Kidney (tissue), 14 donors: ENCODE measurements around the gene SATB1. TPM values are rescaled to one million over a fixed set of nuclear protein-coding genes. Genes with fewer than 3 reads are reported as not detected.

Experiments
- DNase-seq, 5 donors: peaks; one replicate each; pipeline ENCODE4 v3.0.0-alpha.2; 2013 to 2020
- FAIRE-seq: peaks from 2 replicates; lab custom pipeline; 2012; peaks lifted over from hg19 to GRCh38; lab: Jason Lieb, UNC
- H3K27ac ChIP-seq, 2 donors: one replicate each; pipeline ENCODE4 v1.7.0; 2013; ENCODE audit warnings: low read depth in 2 of 2, low read length in 2 of 2, inconsistent platforms in 1 of 2
- H3K27me3 ChIP-seq: one replicate; pipeline ENCODE4 v1.7.1; 2013; ENCODE audit warnings: low read length, inconsistent platforms; ENCODE audit not compliant: control insufficient read depth, insufficient read depth
- H3K36me3 ChIP-seq, 3 donors: one replicate each; pipeline versions ENCODE4 v1.7.0 to v1.7.1; 2013; ENCODE audit warnings: low read length in 3 of 3, control low read depth in 1 of 3, inconsistent platforms in 1 of 3; ENCODE audit not compliant: insufficient read depth in 3 of 3, control insufficient read depth in 2 of 3
- H3K4me1 ChIP-seq, 3 donors: one replicate each; pipeline versions ENCODE4 v1.7.0 to v1.7.1; 2013; ENCODE audit warnings: low read length in 3 of 3, inconsistent platforms in 1 of 3, low read depth in 1 of 3; ENCODE audit not compliant: control insufficient read depth in 2 of 3, insufficient read depth in 2 of 3
- H3K4me3 ChIP-seq, 3 donors: one replicate each; pipeline versions ENCODE4 v1.7.0 to v1.8.1; 2013; ENCODE audit warnings: low read length in 3 of 3, control low read depth in 1 of 3, inconsistent platforms in 1 of 3
- H3K9ac ChIP-seq, 3 donors: one replicate each; pipeline versions ENCODE4 v1.7.0 to v1.7.1; 2013; ENCODE audit warnings: low read length in 3 of 3, control low read depth in 1 of 3, inconsistent platforms in 1 of 3
- H3K9me3 ChIP-seq, 3 donors: one replicate each; pipeline versions ENCODE4 v1.7.0 to v1.7.1; 2013; ENCODE audit warnings: low read length in 3 of 3, control low read depth in 1 of 3, inconsistent platforms in 1 of 3; ENCODE audit not compliant: control insufficient read depth in 2 of 3, insufficient read depth in 1 of 3
- CTCF ChIP-seq: IDR thresholded peaks from 3 replicates; pipeline ENCODE4 v1.5.1; 2012; ENCODE audit warnings: mild to moderate bottlenecking, moderate library complexity, borderline replicate concordance; ENCODE audit not compliant: insufficient read depth; ENCODE audit errors: extremely low read depth
- intact Hi-C: fragments of 100-400 bp; cut with DNase I; formaldehyde crosslinking; loops from one replicate; pipeline ENCODE4 v1.11.1; 2022
- polyA plus RNA-seq: library from polyadenylated mRNA; stranded (reverse); fragments of 350-450 nt; fragmentation: Illumina TruSeq; extraction: RNeasy Lipid Tissue Mini Kit (QIAGEN cat#74804); gene quantifications from one replicate; pipeline ENCODE4 v1.2.3, GENCODE V29; 2014; ENCODE audit warnings: low read depth, low replicate concordance; ENCODE audit not compliant: insufficient read depth
- total RNA-seq: library from RNA; stranded (reverse); fragmentation: NEBNext Ultra II Directional; extraction: Animal tissue kit (Norgen Biotek cat#: 25700); gene quantifications from one replicate; pipeline ENCODE4 v1.2.1, GENCODE V29; 2021
- donor health status: control.
- donor health status: control.
- donor health status: control.
- donor health status: control.
- donor health status: control.
- donor health status: DM: yes; HTN: yes; CAD: no.
- donor health status: Normal renal cell carcinoma (clear cell type).

Gene SATB1
- total and polyA plus RNA-seq, 2 donors from 2014 or later, result 6.2 to 22.2 TPM

- no peaks in the 10 kb centered on the region for H3K4me1 ChIP-seq
- H3K4me3 ChIP-seq, result no peak overlapping the region
- DNase-seq, result no peak
- H3K27ac ChIP-seq, result no peak overlapping the region
- no peaks in the 10 kb centered on the region for H3K36me3 ChIP-seq
- TF ChIP-seq CTCF, result no peak
- H3K9ac ChIP-seq, result no peak overlapping the region
- intact Hi-C loops, result no loop called here
- FAIRE-seq, result no peak
- H3K27me3 ChIP-seq, result no peaks in the 10 kb centered on the region
- no peaks in the 10 kb centered on the region for H3K9me3 ChIP-seq
Observed at GRCh38 chr3:18372786-18373405, 52.2 kb downstream of the SATB1 start.

GRCh38 chr3:18370672-18371071 is 54.5 kb downstream of the SATB1 start:
- no peak for TF ChIP-seq CTCF
- no peak for FAIRE-seq

DNA sequence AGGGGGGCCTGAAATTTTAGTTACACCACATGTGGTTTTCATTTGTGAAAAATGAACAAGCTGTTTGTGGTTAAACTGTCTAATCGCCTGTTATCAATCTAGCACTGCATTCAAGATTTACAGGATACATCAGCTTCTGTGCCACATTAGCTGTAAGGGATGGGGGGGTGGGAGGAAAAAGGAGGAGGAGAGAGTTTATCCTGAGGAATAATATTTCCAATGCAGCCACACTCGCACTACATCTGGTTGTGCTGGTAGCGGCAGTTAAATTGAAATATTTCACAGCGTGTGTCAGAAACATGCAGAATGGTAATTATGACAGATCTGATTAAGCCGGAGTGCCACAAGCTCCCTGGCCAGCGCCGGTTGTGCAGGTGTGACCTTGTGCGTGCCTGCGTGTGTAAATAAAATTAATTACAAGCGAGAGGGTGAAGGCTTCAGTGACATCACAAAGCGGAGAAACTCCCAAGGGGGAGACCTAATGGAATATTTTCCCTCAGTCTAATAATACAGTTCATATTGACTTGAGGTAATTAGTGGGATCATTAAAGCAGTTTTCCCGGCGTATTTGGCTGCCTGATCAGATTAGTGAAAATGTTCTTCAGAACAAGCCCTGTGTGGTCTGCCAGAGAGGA is 55.5 kb downstream of the SATB1 start:
- Histone ChIP-seq H3K36me3 (peaks cover 0 to 6% (median 0%) of the 10 kb centered on the region in 3 donors), H3K4me1 (no peaks in the 10 kb centered on the region), H3K9me3 (no peaks in the 10 kb centered on the region), H3K27me3 (no peaks in the 10 kb centered on the region), H3K27ac (no peak overlapping the region), H3K4me3 (peak overlapping the region in 1 of 3 donors; percentile 7), H3K9ac (no peak overlapping the region)
- FAIRE-seq (no peak), DNase-seq (peak in 1 of 5 donors; percentile 38)
- intact Hi-C loops, result no loop called here
- no peak for TF ChIP-seq CTCF

More at GRCh38 chr3:18370672-18371071, 54.5 kb downstream of the SATB1 start:
- Histone ChIP-seq H3K4me1 (no peaks in the 10 kb centered on the region), H3K27ac (no peak overlapping the region), H3K9me3 (no peaks in the 10 kb centered on the region), H3K9ac (no peak overlapping the region), H3K36me3 (peaks cover 0 to 6% (median 0%) of the 10 kb centered on the region in 3 donors), H3K4me3 (no peak overlapping the region), H3K27me3 (no peaks in the 10 kb centered on the region)
- intact Hi-C loops, result no loop called here
- DNase-seq, result no peak
